Coronary artery (tissue), 2 donors: ENCODE measurements around the gene BMP15.

Experiments used
- DNase-seq: peaks from one replicate; pipeline ENCODE4 v3.0.0-alpha.2; 2017; ENCODE audit warnings: low spot score
- H3K27ac ChIP-seq, 2 donors: fragments of 200-600 bp; sonication (generic); one replicate each; pipeline ENCODE4 v1.5.1; 2016 to 2019
- H3K4me3 ChIP-seq: fragments of 200-600 bp; sonication (generic); 2 replicates; pipeline ENCODE4 v1.5.1; 2016; ENCODE audit warnings: mild to moderate bottlenecking, moderate library complexity
- TF ChIP-seq, protein P1 (sequence below): fragments of 200-600 bp; sonication (generic); IDR thresholded peaks from one replicate; pipeline ENCODE4 v1.5.1; 2019; ENCODE audit warnings: antibody characterized with exemption

BMP15 gene

GRCh38 chrX:50910685-50911176 is at the start of gene BMP15:
Gene BMP15, plus strand, starts transcription at chrX:50910735. Its CDS starts 49 bp downstream, at chrX:50910784.
- TF ChIP-seq, protein P1, sequence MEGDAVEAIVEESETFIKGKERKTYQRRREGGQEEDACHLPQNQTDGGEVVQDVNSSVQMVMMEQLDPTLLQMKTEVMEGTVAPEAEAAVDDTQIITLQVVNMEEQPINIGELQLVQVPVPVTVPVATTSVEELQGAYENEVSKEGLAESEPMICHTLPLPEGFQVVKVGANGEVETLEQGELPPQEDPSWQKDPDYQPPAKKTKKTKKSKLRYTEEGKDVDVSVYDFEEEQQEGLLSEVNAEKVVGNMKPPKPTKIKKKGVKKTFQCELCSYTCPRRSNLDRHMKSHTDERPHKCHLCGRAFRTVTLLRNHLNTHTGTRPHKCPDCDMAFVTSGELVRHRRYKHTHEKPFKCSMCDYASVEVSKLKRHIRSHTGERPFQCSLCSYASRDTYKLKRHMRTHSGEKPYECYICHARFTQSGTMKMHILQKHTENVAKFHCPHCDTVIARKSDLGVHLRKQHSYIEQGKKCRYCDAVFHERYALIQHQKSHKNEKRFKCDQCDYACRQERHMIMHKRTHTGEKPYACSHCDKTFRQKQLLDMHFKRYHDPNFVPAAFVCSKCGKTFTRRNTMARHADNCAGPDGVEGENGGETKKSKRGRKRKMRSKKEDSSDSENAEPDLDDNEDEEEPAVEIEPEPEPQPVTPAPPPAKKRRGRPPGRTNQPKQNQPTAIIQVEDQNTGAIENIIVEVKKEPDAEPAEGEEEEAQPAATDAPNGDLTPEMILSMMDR, result no peak

DNA sequence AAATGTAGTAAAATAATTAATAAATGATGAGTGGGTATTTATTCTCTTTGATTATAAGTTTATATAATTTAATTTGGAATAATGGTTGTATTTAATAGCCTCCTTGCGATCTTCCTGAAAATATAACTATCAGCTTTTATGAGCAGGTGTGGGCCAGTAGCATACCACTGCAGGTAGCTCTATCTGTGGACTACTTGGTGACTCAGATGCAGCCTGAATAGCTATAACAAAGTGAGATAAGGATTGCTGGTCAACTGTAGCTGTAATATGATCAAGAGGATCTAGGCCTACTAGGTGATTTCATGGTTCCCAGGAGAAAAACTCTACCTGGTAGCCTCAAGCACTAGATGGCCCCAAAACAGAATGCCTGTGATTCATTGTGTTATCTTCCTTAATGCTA is 47.1 kb upstream of the BMP15 start:
- H3K27ac ChIP-seq, result no peak overlapping the region
- H3K4me3 ChIP-seq, result no peak overlapping the region
- no peak for DNase-seq
- TF ChIP-seq, protein P1, result no peak

More at GRCh38 chrX:50910685-50911176, at the start of gene BMP15:
- H3K4me3 ChIP-seq, result no peak within 1 kb of the TSS
- no peak within 1 kb of the TSS for H3K27ac ChIP-seq
- DNase-seq, result no peak

DNA sequence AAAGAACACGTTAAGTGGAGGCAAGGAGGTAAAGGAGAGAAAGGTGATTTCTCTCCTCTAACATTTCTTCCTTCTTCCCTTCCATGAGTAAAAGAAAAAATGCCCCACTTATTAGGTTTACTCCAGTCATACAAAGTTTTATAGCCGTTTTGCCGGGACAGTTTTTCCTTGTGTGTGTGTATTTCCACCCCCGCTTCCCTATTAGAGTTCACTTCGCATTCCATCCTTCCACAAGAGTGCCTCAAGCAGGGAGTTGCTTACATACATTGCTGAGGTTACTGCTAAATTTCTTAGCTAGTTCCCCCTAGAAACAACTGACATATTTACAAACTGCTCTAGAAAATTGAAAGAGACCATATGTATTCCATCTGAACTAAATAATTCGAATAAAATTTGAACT is 45.2 kb upstream of the BMP15 start:
- Histone ChIP-seq H3K27ac (no peak overlapping the region), H3K4me3 (no peak overlapping the region)
- TF ChIP-seq, protein P1, result no peak
- DNase-seq, result no peak

DNA sequence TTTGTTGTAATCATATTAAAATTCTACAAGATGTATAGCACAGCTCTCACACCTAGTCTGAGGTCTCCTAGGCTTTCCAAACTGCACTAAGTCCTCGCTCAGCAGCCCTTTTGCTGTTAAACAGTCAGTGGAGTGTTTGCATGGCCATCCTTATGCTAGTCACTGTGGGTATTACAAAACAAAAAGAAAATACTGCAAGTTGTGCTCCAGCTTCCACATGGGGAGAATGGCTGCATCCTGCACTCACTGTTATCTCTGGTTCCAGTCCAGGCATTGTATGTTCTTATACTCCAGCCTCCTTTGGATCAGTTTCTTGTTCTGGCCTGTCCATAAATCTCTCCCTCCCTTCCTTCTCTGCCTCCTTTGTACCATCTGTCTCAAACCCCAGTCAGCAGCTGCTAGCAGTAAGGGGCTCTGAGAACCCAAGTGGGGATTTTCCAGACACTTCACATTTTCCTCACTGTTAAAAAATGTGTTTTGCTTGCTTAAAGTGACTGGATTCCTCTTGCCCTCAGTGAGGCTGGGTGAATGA is 38.5 kb upstream of the BMP15 start:
- TF ChIP-seq, protein P1, result no peak
- no peak for DNase-seq
- H3K4me3 ChIP-seq, result no peak overlapping the region
- H3K27ac ChIP-seq, result no peak overlapping the region

GRCh38 chrX:50874876-50875275 is 35.7 kb upstream of the BMP15 start:
- Histone ChIP-seq H3K27ac (no peak overlapping the region), H3K4me3 (no peak overlapping the region)
- DNase-seq, result no peak
- TF ChIP-seq, protein P1, result no peak

DNA sequence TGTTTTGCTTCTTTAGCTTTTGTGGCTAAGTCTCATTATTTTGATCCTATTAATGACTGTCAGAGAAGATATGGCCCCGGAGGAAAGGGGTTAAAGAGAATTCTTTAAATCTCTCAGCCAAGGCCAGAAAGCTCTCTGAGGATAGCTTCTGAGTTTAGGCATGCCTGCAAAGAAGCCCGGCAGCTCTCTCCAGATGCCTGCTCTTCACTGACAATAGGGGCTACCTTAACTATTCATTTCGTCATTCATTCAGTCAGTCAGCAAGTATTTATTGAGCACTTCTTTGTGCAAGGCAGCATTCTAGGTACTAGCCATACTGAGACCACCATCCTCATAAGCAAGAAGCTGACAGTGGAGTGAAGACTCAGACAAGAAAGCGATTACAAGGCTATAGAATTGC is 34.0 kb upstream of the BMP15 start:
- TF ChIP-seq, protein P1, result no peak
- DNase-seq, result no peak
- Histone ChIP-seq H3K27ac (no peak overlapping the region), H3K4me3 (no peak overlapping the region)

DNA sequence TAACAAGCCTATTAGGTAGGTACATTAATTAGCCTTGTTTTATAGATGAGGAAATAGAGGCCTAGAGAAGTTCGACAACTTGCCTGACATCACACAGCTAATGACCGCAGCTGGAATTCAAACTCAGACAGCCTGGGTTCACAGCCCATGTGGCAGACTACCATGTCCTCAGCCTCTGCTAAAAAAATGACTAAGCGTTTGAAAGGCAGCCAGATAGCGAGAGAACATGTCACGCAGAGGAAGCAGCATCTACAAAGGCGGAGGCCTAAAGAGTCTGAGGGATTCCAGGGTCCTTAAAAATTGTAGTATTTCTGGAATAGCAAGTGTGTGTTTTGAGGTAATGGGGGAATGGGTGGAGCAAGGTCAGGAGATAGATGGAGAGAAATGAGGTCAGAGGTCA is 33.2 kb upstream of the BMP15 start:
- DNase-seq, result no peak
- TF ChIP-seq, protein P1, result no peak
- Histone ChIP-seq H3K27ac (no peak overlapping the region), H3K4me3 (no peak overlapping the region)
